H9 (cell line): ENCODE measurements around the gene RPL27. TPM values are rescaled to one million over a fixed set of nuclear protein-coding genes. Genes with fewer than 3 reads are reported as not detected.

Experiments used
- DNase-seq: peaks from one replicate; pipeline ENCODE4 v3.0.0-alpha.2; 2017
- H2AFZ ChIP-seq: one replicate; pipeline ENCODE4 v1.6.1; 2013; ENCODE audit warnings: mild to moderate bottlenecking, low read length, control low read depth, moderate library complexity
- H2AK5ac ChIP-seq: 2 replicates; pipeline ENCODE4 v1.6.1; 2013; ENCODE audit warnings: low read length, control low read depth, mixed read lengths; ENCODE audit not compliant: insufficient read length
- H2BK120ac ChIP-seq: one replicate; pipeline ENCODE4 v1.6.1; 2013; ENCODE audit warnings: low read depth, mild to moderate bottlenecking, low read length, control low read depth, inconsistent platforms; ENCODE audit not compliant: poor library complexity, severe bottlenecking
- H2BK12ac ChIP-seq: 2 replicates; pipeline ENCODE4 v1.6.1; 2013; ENCODE audit warnings: low read length, control low read depth, mixed read lengths, low read depth; ENCODE audit not compliant: insufficient read length
- H2BK15ac ChIP-seq: 2 replicates; pipeline ENCODE4 v1.6.1; 2013; ENCODE audit warnings: low read depth, low read length, control low read depth
- H2BK20ac ChIP-seq: one replicate; pipeline ENCODE4 v1.6.1; 2013; ENCODE audit warnings: low read depth, mild to moderate bottlenecking, low read length, control low read depth, inconsistent platforms; ENCODE audit not compliant: poor library complexity, severe bottlenecking
- H2BK5ac ChIP-seq: 2 replicates; pipeline ENCODE4 v1.6.1; 2013; ENCODE audit warnings: low read length, control low read depth, mixed read lengths; ENCODE audit not compliant: insufficient read length
- H3K14ac ChIP-seq: 2 replicates; pipeline ENCODE4 v1.6.1; 2013; ENCODE audit warnings: low read length, control low read depth; ENCODE audit not compliant: insufficient read depth
- H3K18ac ChIP-seq: 2 replicates; pipeline ENCODE4 v1.6.1; 2013; ENCODE audit warnings: low read depth, mild to moderate bottlenecking, mixed read lengths, low read length, control low read depth; ENCODE audit not compliant: insufficient read length
- H3K23ac ChIP-seq: 2 replicates; pipeline ENCODE4 v1.6.1; 2013; ENCODE audit warnings: low read length, control low read depth, mixed read lengths, low read depth; ENCODE audit not compliant: insufficient read length
- H3K23me2 ChIP-seq: 2 replicates; pipeline ENCODE4 v1.6.1; 2013; ENCODE audit warnings: low read depth, mild to moderate bottlenecking, mixed read lengths, low read length, control low read depth; ENCODE audit not compliant: insufficient read length, poor library complexity, severe bottlenecking
- H3K27ac ChIP-seq: 2 replicates; pipeline ENCODE4 v1.5.1; 2013; ENCODE audit warnings: low read length, control low read depth, mixed read lengths, low read depth; ENCODE audit not compliant: insufficient read length
- H3K27me3 ChIP-seq: 2 replicates; pipeline ENCODE4 v1.6.1; 2013; ENCODE audit warnings: low read length, control low read depth, inconsistent platforms; ENCODE audit not compliant: insufficient read depth
- H3K4ac ChIP-seq: 2 replicates; pipeline ENCODE4 v1.6.1; 2013; ENCODE audit warnings: low read depth, mild to moderate bottlenecking, control low read depth, inconsistent platforms, low read length, moderate library complexity
- H3K4me1 ChIP-seq: 2 replicates; pipeline ENCODE4 v1.6.1; 2013; ENCODE audit warnings: low read length, control low read depth, inconsistent platforms; ENCODE audit not compliant: insufficient read depth
- H3K4me2 ChIP-seq: 2 replicates; pipeline ENCODE4 v1.6.1; 2013; ENCODE audit warnings: low read length, control low read depth, mixed read lengths; ENCODE audit not compliant: insufficient read length, insufficient read depth
- H3K56ac ChIP-seq: 2 replicates; pipeline ENCODE4 v1.6.1; 2013; ENCODE audit warnings: low read depth, mild to moderate bottlenecking, mixed read lengths, low read length, control low read depth; ENCODE audit not compliant: insufficient read length
- H3K79me1 ChIP-seq: 2 replicates; pipeline ENCODE4 v1.6.1; 2013; ENCODE audit warnings: low read depth, mild to moderate bottlenecking, moderate library complexity, low read length, control low read depth, inconsistent platforms; ENCODE audit not compliant: insufficient read depth, poor library complexity, severe bottlenecking
- H3K79me2 ChIP-seq: 2 replicates; pipeline ENCODE4 v1.6.1; 2013; ENCODE audit warnings: low read length, control low read depth, inconsistent platforms; ENCODE audit not compliant: insufficient read depth
- H3K9ac ChIP-seq: 2 replicates; pipeline ENCODE4 v1.6.1; 2013; ENCODE audit warnings: low read length, control low read depth, mixed read lengths; ENCODE audit not compliant: insufficient read length; ENCODE audit errors: extremely low read depth
- H3K9me3 ChIP-seq: one replicate; pipeline ENCODE4 v1.6.1; 2013; ENCODE audit warnings: low read depth, low read length, inconsistent platforms; ENCODE audit not compliant: control insufficient read depth
- H3T11ph ChIP-seq: one replicate; pipeline ENCODE4 v1.6.1; 2013; ENCODE audit warnings: mild to moderate bottlenecking, low read length, control low read depth, inconsistent platforms
- H4K20me1 ChIP-seq: one replicate; pipeline ENCODE4 v1.6.1; 2013; ENCODE audit not compliant: control insufficient read depth, insufficient read length, insufficient read depth
- H4K5ac ChIP-seq: 2 replicates; pipeline ENCODE4 v1.6.1; 2013; ENCODE audit warnings: low read depth, mild to moderate bottlenecking, mixed read lengths, low read length, control low read depth; ENCODE audit not compliant: insufficient read length
- H4K8ac ChIP-seq: replicated peaks from 2 replicates; pipeline ENCODE4 v1.6.1; 2013; ENCODE audit warnings: low read length, control low read depth, mixed read lengths, low read depth; ENCODE audit not compliant: insufficient read length
- H4K91ac ChIP-seq: 2 replicates; pipeline ENCODE4 v1.6.1; 2013; ENCODE audit warnings: low read depth, mild to moderate bottlenecking, moderate library complexity, mixed read lengths, low read length, control low read depth; ENCODE audit not compliant: insufficient read length
- H3K27ac Mint-ChIP-seq, 3 experiments: 2 replicates in 2 of 3; 3 replicates in 1 of 3; pipeline ENCODE4 v1.8.0; 2020 to 2021; ENCODE audit warnings: mixed read lengths in 3 of 3, mild to moderate bottlenecking in 1 of 3, moderate library complexity in 1 of 3
- H3K27me3 Mint-ChIP-seq: 2 replicates; pipeline ENCODE4 v1.8.0; 2021; ENCODE audit warnings: low read depth, mild to moderate bottlenecking, moderate library complexity, mixed read lengths
- H3K36me3 Mint-ChIP-seq, 3 experiments: 2 replicates in 2 of 3; 3 replicates in 1 of 3; pipeline ENCODE4 v1.8.0; 2020 to 2021; ENCODE audit warnings: low read depth in 3 of 3, mixed read lengths in 3 of 3; ENCODE audit not compliant: insufficient read depth in 1 of 3
- H3K4me1 Mint-ChIP-seq, 2 experiments: 2 replicates each; pipeline ENCODE4 v1.8.0; 2020; ENCODE audit warnings: mixed read lengths in 2 of 2
- H3K4me3 Mint-ChIP-seq, 2 experiments: 2 replicates in 1 of 2; 3 replicates in 1 of 2; pipeline ENCODE4 v1.8.0; 2020 to 2021; ENCODE audit warnings: mild to moderate bottlenecking in 2 of 2, mixed read lengths in 2 of 2, moderate library complexity in 1 of 2
- H3K9me3 Mint-ChIP-seq, 2 experiments: 2 replicates in 1 of 2; 3 replicates in 1 of 2; pipeline ENCODE4 v1.8.0; 2020; ENCODE audit warnings: mild to moderate bottlenecking in 2 of 2, mixed read lengths in 2 of 2, moderate library complexity in 1 of 2
- WGBS: extraction: QIAGEN DNeasy Blood & Tissue Kit; methylation state at CpG from one replicate; pipeline ENCODE4 v1.1.7; 2013; ENCODE audit warnings: missing lambda C conversion rate, low lambda C conversion rate, mixed read lengths; ENCODE audit not compliant: insufficient read length; ENCODE audit errors: extremely low coverage; 5-methylcytosine and 5-hydroxymethylcytosine counted together
- total RNA-seq: library from RNA; stranded (reverse); gene quantifications from 2 replicates; pipeline ENCODE4 v1.2.1, GENCODE V29; 2021
- TF ChIP-seq, protein P1 (sequence below): fragments of 200-600 bp; sonication (generic); conservative IDR thresholded peaks from 3 replicates; pipeline ENCODE4 v1.8.0; 2021; ENCODE audit warnings: antibody characterized with exemption, mild to moderate bottlenecking

Gene RPL27
- total RNA-seq, 1 experiment from 2014 or later = 1,514 TPM

DNA sequence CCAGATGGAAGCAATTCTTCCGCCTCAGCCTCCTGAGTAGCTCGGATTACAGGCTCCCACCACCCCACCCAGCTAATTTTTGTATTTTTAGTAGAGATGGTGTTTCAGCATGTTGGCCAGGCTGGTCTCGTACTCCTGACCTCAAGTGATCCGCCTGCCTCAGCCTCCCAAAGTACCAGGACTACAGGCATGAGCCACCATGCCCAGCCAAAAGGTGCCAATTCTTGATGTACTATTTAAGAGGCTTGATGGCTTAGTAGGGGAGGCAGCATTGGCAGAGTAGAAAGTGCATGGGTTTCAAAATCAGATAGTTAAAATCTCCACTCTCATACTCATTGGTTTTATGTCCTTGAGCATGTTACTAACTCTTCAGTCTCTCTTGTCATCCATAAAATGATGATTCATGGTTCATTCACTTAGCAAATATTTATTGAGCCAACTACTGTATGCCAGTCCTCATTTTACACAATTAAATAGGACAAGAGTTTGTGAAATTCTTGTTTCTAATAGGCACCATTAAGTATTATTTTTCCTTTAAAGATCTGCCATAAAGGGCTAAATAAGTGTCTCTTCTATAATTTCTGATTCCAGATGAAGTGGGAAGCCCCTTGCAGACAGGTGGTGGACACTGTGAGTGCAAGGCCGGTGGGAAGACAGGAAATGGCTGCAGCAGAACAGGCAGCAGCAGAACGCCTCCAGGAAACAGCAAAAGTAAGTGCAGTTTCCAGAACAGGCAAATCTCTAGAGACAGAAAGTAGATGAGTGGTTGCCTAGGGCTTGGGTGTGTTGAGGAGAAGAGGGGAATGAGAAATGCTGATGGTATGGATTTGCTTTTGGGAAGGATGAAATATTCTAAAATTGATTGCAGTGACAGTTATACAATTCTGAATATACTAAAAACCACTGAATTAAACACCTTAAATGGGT lies 8.2 kb upstream of the RPL27 start:
- no peak overlapping the region for H3K27ac ChIP-seq
- H3K27ac Mint-ChIP-seq = peak overlapping the region in 1 of 3 experiments; percentile 22; a peak in 1 of 7 replicates

More for the DNA sequence above, 8.2 kb upstream of the RPL27 start:
- Mint-ChIP-seq H3K4me1 (no peaks in the 10 kb centered on the region), H3K4me3 (no peak overlapping the region; a peak in 1 of 5 replicates), H3K27me3 (no peaks in the 10 kb centered on the region), H3K36me3 (peaks cover 33 to 77% (median 74%) of the 10 kb centered on the region in 3 experiments; a peak in 6 of 7 replicates), H3K9me3 (no peaks in the 10 kb centered on the region)
- no peaks in the 10 kb centered on the region for H3K23me2 ChIP-seq
- no peak overlapping the region for H3K4me2 ChIP-seq
- TF ChIP-seq, protein P1, sequence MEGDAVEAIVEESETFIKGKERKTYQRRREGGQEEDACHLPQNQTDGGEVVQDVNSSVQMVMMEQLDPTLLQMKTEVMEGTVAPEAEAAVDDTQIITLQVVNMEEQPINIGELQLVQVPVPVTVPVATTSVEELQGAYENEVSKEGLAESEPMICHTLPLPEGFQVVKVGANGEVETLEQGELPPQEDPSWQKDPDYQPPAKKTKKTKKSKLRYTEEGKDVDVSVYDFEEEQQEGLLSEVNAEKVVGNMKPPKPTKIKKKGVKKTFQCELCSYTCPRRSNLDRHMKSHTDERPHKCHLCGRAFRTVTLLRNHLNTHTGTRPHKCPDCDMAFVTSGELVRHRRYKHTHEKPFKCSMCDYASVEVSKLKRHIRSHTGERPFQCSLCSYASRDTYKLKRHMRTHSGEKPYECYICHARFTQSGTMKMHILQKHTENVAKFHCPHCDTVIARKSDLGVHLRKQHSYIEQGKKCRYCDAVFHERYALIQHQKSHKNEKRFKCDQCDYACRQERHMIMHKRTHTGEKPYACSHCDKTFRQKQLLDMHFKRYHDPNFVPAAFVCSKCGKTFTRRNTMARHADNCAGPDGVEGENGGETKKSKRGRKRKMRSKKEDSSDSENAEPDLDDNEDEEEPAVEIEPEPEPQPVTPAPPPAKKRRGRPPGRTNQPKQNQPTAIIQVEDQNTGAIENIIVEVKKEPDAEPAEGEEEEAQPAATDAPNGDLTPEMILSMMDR = no peak
- no peaks in the 10 kb centered on the region for H3K27me3 ChIP-seq
- H3T11ph ChIP-seq = no peak overlapping the region
- H4K20me1 ChIP-seq = peaks cover 2% of the 10 kb centered on the region
- H2AK5ac ChIP-seq = no peak overlapping the region
- no peak overlapping the region for H3K14ac ChIP-seq
- no peak overlapping the region for H3K4ac ChIP-seq
- H3K18ac ChIP-seq = no peak overlapping the region
- no peak overlapping the region for H2BK20ac ChIP-seq
- no peaks in the 10 kb centered on the region for H3K79me2 ChIP-seq
- no CpG with 5 or more reads among the region's 6 CpGs for WGBS
- no peak overlapping the region for H3K23ac ChIP-seq
- no peak overlapping the region for H2BK5ac ChIP-seq
- no peak overlapping the region for H2AFZ ChIP-seq
- H3K56ac ChIP-seq = no peak overlapping the region
- H2BK120ac ChIP-seq = no peak overlapping the region
- no peak overlapping the region for H2BK15ac ChIP-seq
- no peak overlapping the region for H4K8ac ChIP-seq
- no peaks in the 10 kb centered on the region for H3K9me3 ChIP-seq
- no peak overlapping the region for H3K9ac ChIP-seq
- no peaks in the 10 kb centered on the region for H3K79me1 ChIP-seq
- no peak overlapping the region for H4K5ac ChIP-seq
- H3K4me1 ChIP-seq = no peaks in the 10 kb centered on the region
- no peak overlapping the region for H2BK12ac ChIP-seq
- DNase-seq = no peak
- H4K91ac ChIP-seq = no peak overlapping the region
